ENCODE results near the gene TMEM187.

TMEM187 gene

GRCh38 chrX:153935326-153935851 lies 37.2 kb upstream of the TMEM187 start:
- no peak for DNase-seq

GRCh38 chrX:153937056-153937455 lies 35.5 kb upstream of the TMEM187 start:
- no peak for DNase-seq

GRCh38 chrX:153938226-153938786 lies 34.2 kb upstream of the TMEM187 start:
- no peak for DNase-seq

- no peak for DNase-seq
These were observed 33.0 kb upstream of the TMEM187 start for GRCh38 chrX:153939573-153939972.

GRCh38 chrX:153941336-153942252 lies 31.0 kb upstream of the TMEM187 start:
- no peak for DNase-seq

- DNase-seq, result no peak
These were observed 28.3 kb upstream of the TMEM187 start, which contains the start of gene RENBP for GRCh38 chrX:153944140-153944799. Gene RENBP (minus strand): TSS chrX:153944643. CDS start chrX:153944610, 33 bp downstream.

- DNase-seq, result no peak
These were observed 27.8 kb upstream of the TMEM187 start for GRCh38 chrX:153944800-153945150.

GRCh38 chrX:153945956-153946943 lies 26.3 kb upstream of the TMEM187 start:
- DNase-seq, result no peak

- DNase-seq, result peak; percentile 67 to 81
These were observed 25.4 kb upstream of the TMEM187 start for GRCh38 chrX:153947009-153947769.

- no peak for DNase-seq
These were observed 24.5 kb upstream of the TMEM187 start for GRCh38 chrX:153948002-153948466.

- DNase-seq, result no peak
These were observed 23.4 kb upstream of the TMEM187 start for GRCh38 chrX:153948847-153949805.

GRCh38 chrX:153950127-153950526 lies 22.4 kb upstream of the TMEM187 start:
- DNase-seq, result no peak

GRCh38 chrX:153951683-153952372 lies 20.7 kb upstream of the TMEM187 start:
- DNase-seq, result no peak

GRCh38 chrX:153952373-153953026 lies 20.1 kb upstream of the TMEM187 start:
- no peak for DNase-seq

- peak; percentile 77 to 91 for DNase-seq
These were observed 19.2 kb upstream of the TMEM187 start for GRCh38 chrX:153953342-153953830.

- no peak for DNase-seq
These were observed 18.5 kb upstream of the TMEM187 start for GRCh38 chrX:153953892-153954557.

- no peak for DNase-seq
These were observed 17.9 kb upstream of the TMEM187 start for GRCh38 chrX:153954558-153955227.
